Measurements from ENCODE around the gene ZDHHC12. TPM values are rescaled to one million over a fixed set of nuclear protein-coding genes. Genes with fewer than 3 reads are reported as not detected.

ZDHHC12 gene
- total RNA-seq, 1 donor from 2014 or later, result 4.1 TPM

DNA sequence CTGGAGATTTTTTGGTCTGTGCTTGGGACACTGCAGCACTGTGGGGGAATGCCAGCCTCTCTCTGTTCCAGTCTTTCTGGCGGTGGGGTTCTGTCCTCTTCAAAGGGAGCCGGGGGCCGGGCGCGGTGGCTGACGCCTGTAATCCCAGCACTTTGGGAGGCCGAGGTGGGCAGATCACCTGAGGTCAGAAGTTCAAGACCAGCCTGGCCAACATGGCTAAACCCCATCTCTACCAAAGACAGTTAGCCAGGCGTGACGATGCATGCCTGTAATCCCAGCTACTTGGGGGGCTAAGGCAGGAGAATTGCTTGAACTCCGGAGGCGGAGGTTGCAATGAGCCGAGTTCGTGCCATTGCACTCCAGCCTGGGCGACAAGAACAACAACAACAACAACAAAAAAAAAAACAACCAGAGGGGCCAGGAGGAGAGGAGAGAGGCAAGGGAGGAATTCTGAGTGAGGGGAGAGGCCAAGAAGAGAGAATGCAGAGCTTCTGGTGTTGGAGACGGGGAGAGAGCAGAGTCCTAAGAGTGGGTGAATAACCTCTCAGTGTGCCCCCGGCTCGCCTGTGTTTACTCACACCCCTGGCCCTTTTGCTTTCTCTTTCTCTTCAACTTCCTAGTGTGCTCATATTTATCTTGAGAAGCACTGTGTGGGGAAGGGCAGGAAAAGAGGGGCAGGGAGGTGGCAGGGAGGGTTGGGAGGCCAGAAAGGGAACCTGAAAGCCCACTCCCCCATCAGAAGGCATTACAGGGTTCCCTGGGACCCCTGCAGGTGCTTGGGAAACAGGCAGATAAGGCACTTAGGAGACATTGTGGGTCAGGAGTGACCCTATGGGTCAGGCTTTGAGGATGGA lies 38.1 kb downstream of the ZDHHC12 start:
- DNase-seq, result no peak

- peak; percentile 80 for DNase-seq
Observed at GRCh38 chr9:128684325-128685199, 39.4 kb downstream of the ZDHHC12 start.

DNA sequence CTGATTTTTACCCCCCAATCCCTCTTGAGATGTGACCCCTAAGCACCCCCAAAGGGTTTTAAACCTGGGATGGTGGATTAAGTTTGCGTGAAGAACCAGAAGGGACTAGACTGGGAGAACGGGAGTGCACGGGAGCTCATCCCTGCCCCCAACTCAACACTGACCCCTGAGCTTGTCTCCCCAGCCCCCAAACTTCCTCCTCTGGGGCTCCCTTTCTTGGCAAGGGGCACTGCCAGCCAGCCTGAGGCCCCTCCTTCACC lies 39.9 kb downstream of the ZDHHC12 start:
- no peak for DNase-seq

GRCh38 chr9:128683340-128684064 lies 40.4 kb downstream of the ZDHHC12 start:
- DNase-seq, result peak; percentile 56

- no peak for DNase-seq
Observed at GRCh38 chr9:128677794-128678193, 46.1 kb downstream of the ZDHHC12 start.

DNA sequence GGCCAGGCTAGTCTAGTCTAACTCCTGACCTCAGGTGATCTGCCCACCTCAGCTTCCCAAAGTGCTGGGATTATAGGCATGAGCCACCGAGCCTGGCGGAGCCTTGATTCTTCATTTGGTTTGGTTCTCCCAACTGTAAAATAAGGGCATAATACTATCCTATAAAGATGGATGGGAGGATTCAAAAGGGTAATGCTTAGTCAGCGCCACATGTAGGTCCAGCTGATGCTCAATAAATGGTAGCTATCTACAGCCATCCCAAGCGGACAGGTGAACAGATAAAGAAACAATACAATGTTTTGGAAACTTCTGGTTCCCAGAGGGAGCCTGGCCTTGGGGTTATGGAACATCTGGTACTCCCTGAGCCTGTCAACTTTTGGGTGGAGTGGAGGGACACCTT lies 48.5 kb downstream of the ZDHHC12 start:
- DNase-seq, result no peak

Small RNA genes within 50 kb of the gene (small RNA-seq; reads per million reads assigned to genes)
- gene RF00017 (ENCODE audit: low replicate concordance) (not detected), gene RN7SL560P (ENCODE audit: low replicate concordance) (not detected)

Other genes with a start within 250 kb of the ZDHHC12 start
- gene GLE1, start 219.4 kb downstream of the ZDHHC12 start, total RNA-seq, result 32.0 TPM
- 335 TPM for gene SPTAN1, start 171.5 kb downstream of the ZDHHC12 start, total RNA-seq
- 37.0 TPM for gene DYNC2I2, start 67.3 kb downstream of the ZDHHC12 start, total RNA-seq
- gene SET, start 34.9 kb downstream of the ZDHHC12 start, total RNA-seq, result 307 TPM
- 5.9 TPM for gene PKN3, start 21.6 kb downstream of the ZDHHC12 start, total RNA-seq
- gene ZER1, start 47.8 kb upstream of the ZDHHC12 start, total RNA-seq, result 56.1 TPM
- 22.9 TPM for gene TBC1D13, start 63.1 kb upstream of the ZDHHC12 start, total RNA-seq
- 30.7 TPM for gene ENDOG, start 94.4 kb upstream of the ZDHHC12 start, total RNA-seq
- 17.1 TPM for gene SPOUT1, start 105.7 kb upstream of the ZDHHC12 start, total RNA-seq
- 7.3 TPM for gene KYAT1, start 157.8 kb upstream of the ZDHHC12 start, total RNA-seq
- gene LRRC8A, start 158.0 kb upstream of the ZDHHC12 start, total RNA-seq, result 25.8 TPM
- gene PHYHD1, start 196.9 kb upstream of the ZDHHC12 start, total RNA-seq, result 26.0 TPM
- 9.5 TPM for gene DOLK, start 223.5 kb upstream of the ZDHHC12 start, total RNA-seq
- 47.6 TPM for gene NUP188, start 223.6 kb upstream of the ZDHHC12 start, total RNA-seq

All from tongue (tissue), 3 donors.